Colonic mucosa (tissue), 4 donors: ENCODE data around the gene PQBP1. TPM values are rescaled to one million over a fixed set of nuclear protein-coding genes. Genes with fewer than 3 reads are reported as not detected.
A peak's percentile ranks its signal among the peaks of the same experiment; 100 is the strongest.

Experiments used
- DNase-seq: peaks from one replicate; pipeline ENCODE4 v3.0.0-alpha.2; 2020
- H3K27ac ChIP-seq: fragments of 200-600 bp; one replicate; pipeline ENCODE4 v1.8.0; 2021
- H3K27me3 ChIP-seq: fragments of 200-600 bp; one replicate; pipeline ENCODE4 v1.8.0; 2021
- H3K36me3 ChIP-seq: fragments of 200-600 bp; one replicate; pipeline ENCODE4 v1.8.0; 2021
- H3K4me1 ChIP-seq: fragments of 200-600 bp; one replicate; pipeline ENCODE4 v1.8.0; 2021; ENCODE audit warnings: mild to moderate bottlenecking
- H3K4me3 ChIP-seq: fragments of 200-600 bp; one replicate; pipeline ENCODE4 v1.8.0; 2021
- H3K9ac ChIP-seq, 2 donors: one replicate each; pipeline ENCODE4 v1.7.0; 2013; ENCODE audit warnings: control low read depth in 2 of 2, low read depth in 2 of 2, low read length in 2 of 2
- H3K9me3 ChIP-seq: fragments of 200-600 bp; one replicate; pipeline ENCODE4 v1.8.0; 2021
- CTCF ChIP-seq: fragments of 200-600 bp; IDR thresholded peaks from one replicate; pipeline ENCODE4 v1.8.0; 2022; ENCODE audit warnings: antibody characterized with exemption, mild to moderate bottlenecking
- intact Hi-C: fragments of 100-400 bp; cut with DNase I; formaldehyde crosslinking; loops from one replicate; pipeline ENCODE4 v1.14.1; 2022
- total RNA-seq, 2 donors: library from RNA; stranded (reverse); fragmentation: NEBNext Ultra II Directional in 1 of 2; extraction: Animal tissue kit (Norgen Biotek cat#: 25700) in 1 of 2; gene quantifications; one replicate each; pipeline ENCODE4 v1.2.1, GENCODE V29; 2021
- donor health status: healthy.
- donor health status: DM: no; HTN: no; CAD: no.
- donor health status: DM: no; HTN: no; CAD: no.

The PQBP1 gene
- total RNA-seq, 2 donors from 2014 or later: 68.1 to 76.3 TPM

GRCh38 chrX:48891402-48892288, 6.1 kb upstream of the PQBP1 start:
- peak; percentile 91 for DNase-seq
- H3K9me3 ChIP-seq: no peaks in the 10 kb centered on the region
- H3K27ac ChIP-seq: peak overlapping the region; percentile 61
- H3K4me3 ChIP-seq: peak overlapping the region; percentile 58
- H3K36me3 ChIP-seq: no peaks in the 10 kb centered on the region
- H3K27me3 ChIP-seq: no peaks in the 10 kb centered on the region
- intact Hi-C loops: no loop called here
- TF ChIP-seq CTCF: peak; percentile 26
- no peaks in the 10 kb centered on the region for H3K4me1 ChIP-seq
- H3K9ac ChIP-seq: peak overlapping the region; percentile 34 to 66

GRCh38 chrX:48892896-48893295, 4.8 kb upstream of the PQBP1 start:
- Histone ChIP-seq H3K9ac (no peak overlapping the region), H3K4me3 (no peak overlapping the region), H3K27ac (no peak overlapping the region), H3K36me3 (no peaks in the 10 kb centered on the region), H3K9me3 (no peaks in the 10 kb centered on the region), H3K27me3 (no peaks in the 10 kb centered on the region), H3K4me1 (no peaks in the 10 kb centered on the region)
- intact Hi-C loops: no loop called here
- TF ChIP-seq CTCF: no peak
- no peak for DNase-seq

- no peak for DNase-seq
- intact Hi-C loops: no loop called here
- Histone ChIP-seq H3K4me1 (no peaks in the 10 kb centered on the region), H3K27me3 (no peaks in the 10 kb centered on the region), H3K36me3 (no peaks in the 10 kb centered on the region), H3K9ac (no peak overlapping the region), H3K4me3 (no peak overlapping the region), H3K27ac (no peak overlapping the region), H3K9me3 (no peaks in the 10 kb centered on the region)
- no peak for TF ChIP-seq CTCF
These were observed 4.0 kb upstream of the PQBP1 start for GRCh38 chrX:48893556-48894348.

- intact Hi-C loops: no loop called here
- no peak overlapping the region for H3K27ac ChIP-seq
- no peak for TF ChIP-seq CTCF
- H3K27me3 ChIP-seq: no peaks in the 10 kb centered on the region
- no peak for DNase-seq
- H3K4me3 ChIP-seq: no peak overlapping the region
- no peaks in the 10 kb centered on the region for H3K4me1 ChIP-seq
- H3K9me3 ChIP-seq: no peaks in the 10 kb centered on the region
- H3K36me3 ChIP-seq: no peaks in the 10 kb centered on the region
- no peak overlapping the region for H3K9ac ChIP-seq
These were observed 2.8 kb upstream of the PQBP1 start for GRCh38 chrX:48894891-48895290.

GRCh38 chrX:48896611-48897011, 1.1 kb upstream of the PQBP1 start:
- Histone ChIP-seq H3K9me3 (no peaks in the 10 kb centered on the region), H3K36me3 (no peaks in the 10 kb centered on the region), H3K4me1 (no peaks in the 10 kb centered on the region), H3K27ac (peak overlapping the region; percentile 92), H3K9ac (peak overlapping the region in 1 of 2 donors; percentile 87), H3K4me3 (peak overlapping the region; percentile 57), H3K27me3 (no peaks in the 10 kb centered on the region)
- no peak for DNase-seq
- intact Hi-C loops: no loop called here
- no peak for TF ChIP-seq CTCF
